KMS-11 (cell line): ENCODE measurements around the gene EP400.
"Not testable (repeated sequence)": the region's sequence is repeated elsewhere in the genome, so short reads cannot be mapped to it uniquely, and the experiment has no call there.

ENCODE experiments used
- H2AFZ ChIP-seq: fragments of 200-600 bp; sonication (generic); 2 replicates; pipeline ENCODE4 v1.6.1; 2016; ENCODE audit warnings: antibody characterized with exemption, mixed run types, low read depth
- H3K27ac ChIP-seq: fragments of 200-600 bp; sonication (generic); 2 replicates; pipeline ENCODE4 v1.6.1; 2016; ENCODE audit warnings: mild to moderate bottlenecking, mixed run types
- H3K27me3 ChIP-seq: fragments of 200-600 bp; sonication (generic); 2 replicates; pipeline ENCODE4 v1.6.1; 2017; ENCODE audit warnings: mild to moderate bottlenecking, low read depth, mixed run types, moderate library complexity; ENCODE audit not compliant: insufficient read depth
- H3K36me3 ChIP-seq: fragments of 200-600 bp; sonication (generic); 2 replicates; pipeline ENCODE4 v1.6.1; 2017; ENCODE audit warnings: mild to moderate bottlenecking, mixed run types; ENCODE audit not compliant: insufficient read depth
- H3K4me1 ChIP-seq: fragments of 200-600 bp; sonication (generic); 2 replicates; pipeline ENCODE4 v1.6.1; 2016; ENCODE audit warnings: mild to moderate bottlenecking, low read depth, mixed run types; ENCODE audit not compliant: poor library complexity, severe bottlenecking
- H3K4me2 ChIP-seq: fragments of 200-600 bp; sonication (generic); 2 replicates; pipeline ENCODE4 v1.7.0; 2016; ENCODE audit warnings: mild to moderate bottlenecking, mixed run types
- H3K4me3 ChIP-seq: fragments of 200-600 bp; sonication (generic); IDR thresholded peaks from 2 replicates; pipeline ENCODE4 v1.6.1; 2017; ENCODE audit warnings: low read depth, low read length, mixed read lengths; ENCODE audit not compliant: insufficient read depth
- H3K79me2 ChIP-seq: fragments of 200-600 bp; sonication (generic); 2 replicates; pipeline ENCODE4 v1.6.1; 2016; ENCODE audit warnings: low read depth, mixed run types; ENCODE audit not compliant: insufficient read depth
- H3K9ac ChIP-seq: fragments of 200-600 bp; sonication (generic); 2 replicates; pipeline ENCODE4 v1.6.1; 2016; ENCODE audit warnings: mild to moderate bottlenecking, mixed run types
- H4K20me1 ChIP-seq: fragments of 200-600 bp; sonication (generic); 2 replicates; pipeline ENCODE4 v1.6.1; 2016; ENCODE audit warnings: mild to moderate bottlenecking, mixed run types; ENCODE audit not compliant: insufficient read depth
- TF ChIP-seq, protein P1 (sequence below): fragments of 200-600 bp; sonication (generic); conservative IDR thresholded peaks from 2 replicates; pipeline ENCODE4 v1.6.1; 2017; ENCODE audit warnings: low read depth, mild to moderate bottlenecking, antibody characterized with exemption, low read length, moderate library complexity, mixed read lengths

EP400 gene

DNA sequence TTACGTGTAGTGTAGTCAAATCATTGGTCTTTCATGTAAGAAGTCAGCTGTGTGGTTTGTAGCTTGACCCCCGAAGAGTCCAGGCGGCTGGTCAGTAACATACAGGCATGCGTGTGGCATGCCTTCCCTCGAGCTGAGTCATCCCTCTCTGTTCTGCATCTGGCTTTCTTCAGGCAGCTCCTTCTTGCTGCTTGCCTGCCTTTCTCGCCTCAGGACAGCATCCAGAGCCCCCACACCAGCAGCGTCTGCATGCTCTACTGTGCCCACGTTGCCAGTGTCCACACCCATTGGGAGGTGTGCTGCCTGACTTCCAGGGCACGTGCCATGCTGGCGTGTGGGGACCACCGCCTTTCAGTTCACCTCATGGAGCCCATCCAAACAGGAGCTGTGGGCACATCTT is 96.8 kb downstream of the EP400 start:
- TF ChIP-seq, protein P1, sequence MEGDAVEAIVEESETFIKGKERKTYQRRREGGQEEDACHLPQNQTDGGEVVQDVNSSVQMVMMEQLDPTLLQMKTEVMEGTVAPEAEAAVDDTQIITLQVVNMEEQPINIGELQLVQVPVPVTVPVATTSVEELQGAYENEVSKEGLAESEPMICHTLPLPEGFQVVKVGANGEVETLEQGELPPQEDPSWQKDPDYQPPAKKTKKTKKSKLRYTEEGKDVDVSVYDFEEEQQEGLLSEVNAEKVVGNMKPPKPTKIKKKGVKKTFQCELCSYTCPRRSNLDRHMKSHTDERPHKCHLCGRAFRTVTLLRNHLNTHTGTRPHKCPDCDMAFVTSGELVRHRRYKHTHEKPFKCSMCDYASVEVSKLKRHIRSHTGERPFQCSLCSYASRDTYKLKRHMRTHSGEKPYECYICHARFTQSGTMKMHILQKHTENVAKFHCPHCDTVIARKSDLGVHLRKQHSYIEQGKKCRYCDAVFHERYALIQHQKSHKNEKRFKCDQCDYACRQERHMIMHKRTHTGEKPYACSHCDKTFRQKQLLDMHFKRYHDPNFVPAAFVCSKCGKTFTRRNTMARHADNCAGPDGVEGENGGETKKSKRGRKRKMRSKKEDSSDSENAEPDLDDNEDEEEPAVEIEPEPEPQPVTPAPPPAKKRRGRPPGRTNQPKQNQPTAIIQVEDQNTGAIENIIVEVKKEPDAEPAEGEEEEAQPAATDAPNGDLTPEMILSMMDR: no peak
- Histone ChIP-seq H3K4me2 (no peak overlapping the region), H3K4me3 (no peak overlapping the region), H3K27ac (no peak overlapping the region), H3K36me3 (no peaks in the 10 kb centered on the region), H3K27me3 (no peaks in the 10 kb centered on the region), H2AFZ (no peak overlapping the region), H3K4me1 (no peaks in the 10 kb centered on the region), H3K9ac (no peak overlapping the region), H4K20me1 (no peaks in the 10 kb centered on the region), H3K79me2 (no peaks in the 10 kb centered on the region)

DNA sequence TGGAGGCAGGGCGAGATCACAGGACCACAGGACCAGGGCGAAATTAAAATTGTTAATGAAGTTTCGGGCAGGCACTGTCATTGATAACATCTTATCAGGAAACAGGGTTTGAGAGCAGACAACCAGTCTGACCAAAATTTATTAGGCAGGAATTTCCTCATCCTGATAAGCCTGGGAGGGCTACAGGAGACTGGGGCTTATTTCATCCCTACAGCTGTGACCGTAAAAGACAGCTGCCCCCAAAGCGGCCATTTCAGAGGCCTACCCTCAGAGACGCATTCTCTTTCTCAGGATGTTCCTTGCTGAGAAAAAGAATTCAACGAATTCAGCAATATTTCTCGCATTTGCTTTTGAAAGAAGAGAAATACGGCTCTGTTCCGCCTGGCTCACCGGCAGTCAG is 97.9 kb downstream of the EP400 start:
- H3K4me1 ChIP-seq, H3K27me3 ChIP-seq, H4K20me1 ChIP-seq, H3K4me3 ChIP-seq, H3K4me2 ChIP-seq, H3K9ac ChIP-seq, H3K79me2 ChIP-seq, H2AFZ ChIP-seq, H3K27ac ChIP-seq, H3K36me3 ChIP-seq: not testable (repeated sequence)

DNA sequence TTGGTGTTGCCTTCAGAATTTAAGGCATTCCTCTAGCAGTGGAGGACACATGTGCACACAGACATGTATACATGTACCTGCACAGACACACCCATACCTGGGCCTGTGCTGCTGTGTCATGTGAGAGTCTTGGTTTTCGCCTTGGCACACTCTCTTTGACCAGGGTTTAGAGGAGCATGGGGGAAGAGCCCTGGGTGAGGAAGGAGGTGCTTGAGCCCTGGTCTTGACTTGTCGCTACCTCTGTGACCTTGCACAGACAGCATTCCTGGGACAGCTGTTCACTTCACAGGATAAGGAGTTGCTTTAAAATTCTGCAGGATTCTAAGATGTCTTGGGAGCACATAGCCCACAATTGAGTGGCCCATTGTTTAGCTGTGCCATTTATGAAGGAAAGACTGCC is 99.7 kb downstream of the EP400 start:
- H3K36me3 ChIP-seq: no peaks in the 10 kb centered on the region
- no peak overlapping the region for H3K4me2 ChIP-seq
- H3K4me3 ChIP-seq: no peak overlapping the region
- no peak overlapping the region for H3K9ac ChIP-seq
- TF ChIP-seq, protein P1: no peak
- no peaks in the 10 kb centered on the region for H3K27me3 ChIP-seq
- H3K27ac ChIP-seq: no peak overlapping the region
- H3K4me1 ChIP-seq: no peaks in the 10 kb centered on the region
- H4K20me1 ChIP-seq: no peaks in the 10 kb centered on the region
- H2AFZ ChIP-seq: no peak overlapping the region
- no peaks in the 10 kb centered on the region for H3K79me2 ChIP-seq

DNA sequence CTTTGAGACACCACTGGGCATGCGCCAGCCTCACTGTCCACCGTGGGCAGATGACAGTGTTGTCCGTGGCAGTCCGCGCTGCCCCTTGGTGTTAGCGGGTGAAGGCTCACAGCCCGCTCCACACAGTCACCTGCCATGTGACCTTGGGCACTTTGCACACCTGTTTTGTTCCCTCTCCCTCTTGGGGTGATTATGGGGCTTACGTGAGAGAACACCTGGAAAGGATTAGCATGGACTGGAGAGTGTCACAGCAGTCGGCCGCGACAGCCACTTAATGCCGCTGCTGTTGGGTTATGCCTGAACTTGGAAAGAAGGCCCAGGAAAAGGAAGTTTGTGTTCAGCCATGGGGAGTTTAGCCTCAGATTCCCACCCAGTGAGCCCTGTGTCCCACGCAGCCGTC is 100.1 kb downstream of the EP400 start:
- H3K4me3 ChIP-seq: no peak overlapping the region
- no peak overlapping the region for H3K9ac ChIP-seq
- no peaks in the 10 kb centered on the region for H3K79me2 ChIP-seq
- no peaks in the 10 kb centered on the region for H3K4me1 ChIP-seq
- H2AFZ ChIP-seq: no peak overlapping the region
- no peaks in the 10 kb centered on the region for H4K20me1 ChIP-seq
- H3K36me3 ChIP-seq: no peaks in the 10 kb centered on the region
- TF ChIP-seq, protein P1: no peak
- no peak overlapping the region for H3K27ac ChIP-seq
- H3K4me2 ChIP-seq: no peak overlapping the region
- H3K27me3 ChIP-seq: no peaks in the 10 kb centered on the region

DNA sequence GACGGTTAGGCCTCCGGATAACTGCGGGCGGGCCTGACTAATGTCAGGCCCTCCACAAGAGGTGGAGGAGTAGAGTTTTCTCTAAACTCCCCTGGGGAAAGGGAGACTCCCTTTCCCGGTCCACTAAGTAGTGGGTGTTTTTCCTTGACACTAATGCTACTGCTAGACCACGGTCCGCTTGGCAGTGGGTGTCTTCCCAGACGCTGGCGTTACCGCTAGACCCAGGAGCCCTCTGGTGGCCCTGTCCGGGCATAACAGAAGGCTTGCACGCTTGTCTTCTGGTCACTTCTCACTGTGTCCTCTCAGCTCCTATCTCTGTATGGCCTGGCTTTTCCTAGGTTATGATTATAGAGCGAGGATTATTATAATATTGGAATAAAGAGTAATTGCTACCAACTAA is 102.0 kb downstream of the EP400 start:
- H3K27ac ChIP-seq, H3K36me3 ChIP-seq, H3K9ac ChIP-seq, H3K4me2 ChIP-seq, H3K27me3 ChIP-seq, H4K20me1 ChIP-seq, H2AFZ ChIP-seq, H3K4me3 ChIP-seq, H3K4me1 ChIP-seq, H3K79me2 ChIP-seq: not testable (repeated sequence)
